Esophagus squamous epithelium (tissue), 4 donors: ENCODE measurements around the gene CLDN18.

Experiments
- POLR2A ChIP-seq, 4 donors: fragments of 450-650 bp; IDR thresholded peaks; one replicate each; pipeline ENCODE4 v1.6.1; 2017; ENCODE audit warnings: antibody characterized with exemption in 4 of 4, mild to moderate bottlenecking in 4 of 4, moderate library complexity in 3 of 4
- TF ChIP-seq, protein P1 (sequence below), 6 experiments: fragments of 450-650 bp in 4 of 6; fragments of 200-600 bp in 2 of 6; sonication (generic) in 2 of 6; IDR thresholded peaks; one replicate each; pipeline ENCODE4 v1.5.1; 2016 to 2019; ENCODE audit warnings: antibody characterized with exemption in 6 of 6, mild to moderate bottlenecking in 4 of 6, moderate library complexity in 4 of 6

DNA sequence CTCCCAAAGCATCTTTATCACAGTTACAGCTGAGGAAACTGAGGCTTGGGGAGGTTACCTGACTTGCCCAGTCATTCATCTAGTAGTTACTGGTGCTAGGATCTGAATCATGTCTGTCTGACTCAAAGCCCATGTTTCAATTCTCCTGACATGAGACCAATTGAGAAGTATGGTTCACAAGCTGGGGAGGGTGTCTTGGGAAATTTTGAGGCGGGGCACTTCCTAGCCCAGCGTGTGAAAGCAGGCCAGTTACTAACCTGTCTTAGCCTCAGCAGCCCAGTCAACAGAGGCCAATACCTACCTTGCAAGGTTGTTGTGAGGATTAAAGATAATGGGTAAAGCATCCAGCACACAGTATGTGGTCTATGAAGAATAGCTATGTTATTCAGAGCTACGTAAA is 37.0 kb downstream of the CLDN18 start:
- TF ChIP-seq, protein P1, sequence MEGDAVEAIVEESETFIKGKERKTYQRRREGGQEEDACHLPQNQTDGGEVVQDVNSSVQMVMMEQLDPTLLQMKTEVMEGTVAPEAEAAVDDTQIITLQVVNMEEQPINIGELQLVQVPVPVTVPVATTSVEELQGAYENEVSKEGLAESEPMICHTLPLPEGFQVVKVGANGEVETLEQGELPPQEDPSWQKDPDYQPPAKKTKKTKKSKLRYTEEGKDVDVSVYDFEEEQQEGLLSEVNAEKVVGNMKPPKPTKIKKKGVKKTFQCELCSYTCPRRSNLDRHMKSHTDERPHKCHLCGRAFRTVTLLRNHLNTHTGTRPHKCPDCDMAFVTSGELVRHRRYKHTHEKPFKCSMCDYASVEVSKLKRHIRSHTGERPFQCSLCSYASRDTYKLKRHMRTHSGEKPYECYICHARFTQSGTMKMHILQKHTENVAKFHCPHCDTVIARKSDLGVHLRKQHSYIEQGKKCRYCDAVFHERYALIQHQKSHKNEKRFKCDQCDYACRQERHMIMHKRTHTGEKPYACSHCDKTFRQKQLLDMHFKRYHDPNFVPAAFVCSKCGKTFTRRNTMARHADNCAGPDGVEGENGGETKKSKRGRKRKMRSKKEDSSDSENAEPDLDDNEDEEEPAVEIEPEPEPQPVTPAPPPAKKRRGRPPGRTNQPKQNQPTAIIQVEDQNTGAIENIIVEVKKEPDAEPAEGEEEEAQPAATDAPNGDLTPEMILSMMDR (IDR thresholded peaks at IDR 0.05): no peak
- TF ChIP-seq POLR2A (IDR thresholded peaks at IDR 0.05): no peak
